Measurements from ENCODE around the gene CBFA2T3. TPM values are rescaled to one million over a fixed set of nuclear protein-coding genes. Genes with fewer than 3 reads are reported as not detected.

CBFA2T3 gene
- total RNA-seq, 4 donors from 2014 or later = 0.78 to 5.0 (median 2.8) TPM

GRCh38 chr16:88974916-88975215 lies 2.1 kb downstream of the CBFA2T3 start:
- H3K27me3 ChIP-seq = peaks cover 0 to 72% of the 10 kb centered on the region in 2 donors
- TF ChIP-seq EP300 (IDR thresholded peaks at IDR 0.05) (no peak), POLR2A (IDR thresholded peaks at IDR 0.05) (no peak)
- TF ChIP-seq, protein P1, sequence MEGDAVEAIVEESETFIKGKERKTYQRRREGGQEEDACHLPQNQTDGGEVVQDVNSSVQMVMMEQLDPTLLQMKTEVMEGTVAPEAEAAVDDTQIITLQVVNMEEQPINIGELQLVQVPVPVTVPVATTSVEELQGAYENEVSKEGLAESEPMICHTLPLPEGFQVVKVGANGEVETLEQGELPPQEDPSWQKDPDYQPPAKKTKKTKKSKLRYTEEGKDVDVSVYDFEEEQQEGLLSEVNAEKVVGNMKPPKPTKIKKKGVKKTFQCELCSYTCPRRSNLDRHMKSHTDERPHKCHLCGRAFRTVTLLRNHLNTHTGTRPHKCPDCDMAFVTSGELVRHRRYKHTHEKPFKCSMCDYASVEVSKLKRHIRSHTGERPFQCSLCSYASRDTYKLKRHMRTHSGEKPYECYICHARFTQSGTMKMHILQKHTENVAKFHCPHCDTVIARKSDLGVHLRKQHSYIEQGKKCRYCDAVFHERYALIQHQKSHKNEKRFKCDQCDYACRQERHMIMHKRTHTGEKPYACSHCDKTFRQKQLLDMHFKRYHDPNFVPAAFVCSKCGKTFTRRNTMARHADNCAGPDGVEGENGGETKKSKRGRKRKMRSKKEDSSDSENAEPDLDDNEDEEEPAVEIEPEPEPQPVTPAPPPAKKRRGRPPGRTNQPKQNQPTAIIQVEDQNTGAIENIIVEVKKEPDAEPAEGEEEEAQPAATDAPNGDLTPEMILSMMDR (IDR thresholded peaks at IDR 0.05) = no peak
- H3K4me1 ChIP-seq = peaks cover 0 to 17% (median 3%) of the 10 kb centered on the region in 4 donors
- H3K36me3 ChIP-seq = no peaks in the 10 kb centered on the region
- no peaks in the 10 kb centered on the region for H3K9me3 ChIP-seq
- no peak overlapping the region for H3K27ac ChIP-seq
- DNase-seq (ENCODE audit: low spot score in 2 of 2) = no peak
- no peak overlapping the region for H3K4me3 ChIP-seq
- 65% methylated on average over 3 of the region's 3 CpGs; no CpG with 5 or more reads in 1 of the 2 donors for WGBS, 2 donors

DNA sequence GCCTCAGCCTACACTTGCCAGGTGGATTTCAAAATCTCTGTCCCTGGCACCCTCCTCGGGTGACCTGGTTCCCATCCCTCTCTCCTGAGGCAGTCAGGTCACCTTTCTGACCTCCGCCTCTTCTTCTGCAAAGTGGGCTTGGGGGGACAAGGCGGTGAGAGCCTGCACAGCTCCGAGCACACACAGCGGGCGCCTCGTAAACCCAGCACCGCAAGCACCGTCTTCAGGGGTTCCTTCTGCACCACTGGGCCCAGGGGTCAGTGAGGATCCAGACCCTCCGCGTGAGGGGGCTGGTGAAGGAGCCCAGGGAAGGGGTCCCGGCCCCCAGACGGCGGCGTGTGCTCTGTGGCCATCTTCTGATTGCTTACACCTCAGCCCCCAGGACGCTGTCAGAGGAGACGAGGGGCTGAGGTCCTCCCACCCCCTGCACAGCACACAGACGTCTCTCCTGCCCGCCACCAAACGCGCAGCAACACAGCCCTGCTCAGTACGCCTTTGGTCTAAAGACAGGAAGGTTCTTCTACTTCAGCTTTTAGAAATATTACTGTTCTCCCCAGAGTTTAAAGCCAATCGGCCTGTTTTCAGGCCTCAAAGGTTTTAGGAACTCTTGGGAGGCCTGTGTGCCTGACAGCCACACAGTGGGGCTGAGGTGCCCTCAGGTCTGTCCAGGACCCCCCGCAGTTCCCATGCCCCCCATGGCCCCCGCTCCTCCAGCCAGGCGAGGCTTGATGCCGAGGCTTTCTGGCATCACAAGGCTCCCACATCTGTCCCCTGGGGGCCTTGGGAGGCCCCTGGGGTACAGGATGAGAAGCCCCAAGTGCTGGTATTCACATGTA lies 2.7 kb downstream of the CBFA2T3 start:
- Histone ChIP-seq H3K4me1 (peaks cover 0 to 17% (median 3%) of the 10 kb centered on the region in 4 donors), H3K36me3 (no peaks in the 10 kb centered on the region), H3K9me3 (no peaks in the 10 kb centered on the region), H3K27me3 (peaks cover 0 to 78% of the 10 kb centered on the region in 2 donors), H3K27ac (no peak overlapping the region), H3K4me3 (no peak overlapping the region)
- TF ChIP-seq POLR2A (IDR thresholded peaks at IDR 0.05) (no peak), EP300 (IDR thresholded peaks at IDR 0.05) (no peak)
- TF ChIP-seq, protein P1 (IDR thresholded peaks at IDR 0.05) = no peak
- DNase-seq (ENCODE audit: low spot score in 2 of 2) = no peak
- WGBS, 2 donors = 76 to 82% methylated on average over 27 of the region's 27 CpGs

DNA sequence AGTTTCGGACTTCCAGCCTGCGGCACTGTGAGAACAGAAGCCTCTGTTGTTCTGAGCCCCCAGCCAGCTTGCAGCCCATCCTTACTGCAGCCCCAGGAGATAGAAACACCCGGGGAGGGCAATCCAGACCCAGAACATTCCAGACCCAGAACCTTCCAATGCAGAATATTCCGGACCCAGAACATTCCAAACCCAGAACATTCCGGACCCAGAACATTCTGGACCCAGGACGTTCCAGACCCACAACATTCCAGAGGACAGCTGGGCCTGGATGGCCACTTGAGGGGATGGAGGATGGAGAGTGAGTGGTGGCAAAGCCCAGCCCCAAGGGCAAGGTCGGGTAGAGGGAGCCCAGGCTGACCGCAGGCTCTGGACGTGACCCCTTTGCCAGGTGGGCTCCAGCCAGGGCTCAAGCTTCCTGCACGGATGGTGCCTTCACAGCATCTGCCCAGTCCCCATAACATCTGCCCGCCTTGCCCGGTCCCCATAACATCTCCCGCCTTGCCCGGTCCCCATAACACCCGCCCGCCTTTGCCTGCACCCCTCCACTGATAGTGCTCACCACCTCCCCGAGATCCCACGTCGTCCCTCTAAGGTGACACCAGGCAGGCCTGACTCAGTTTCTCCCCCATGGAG lies 3.5 kb downstream of the CBFA2T3 start:
- H3K27ac ChIP-seq = no peak overlapping the region
- H3K9me3 ChIP-seq = no peaks in the 10 kb centered on the region
- no peak for TF ChIP-seq EP300 (IDR thresholded peaks at IDR 0.05)
- TF ChIP-seq POLR2A (IDR thresholded peaks at IDR 0.05) = no peak
- TF ChIP-seq, protein P1 (IDR thresholded peaks at IDR 0.05) = no peak
- H3K27me3 ChIP-seq = peaks cover 0 to 75% of the 10 kb centered on the region in 2 donors
- DNase-seq (ENCODE audit: low spot score in 2 of 2) = no peak
- H3K4me3 ChIP-seq = no peak overlapping the region
- WGBS, 2 donors = 76 to 77% methylated on average over 17 to 18 of the region's 19 CpGs
- peaks cover 0 to 17% (median 3%) of the 10 kb centered on the region in 4 donors for H3K4me1 ChIP-seq
- no peaks in the 10 kb centered on the region for H3K36me3 ChIP-seq

- no peak for TF ChIP-seq POLR2A (IDR thresholded peaks at IDR 0.05)
- TF ChIP-seq, protein P1 (IDR thresholded peaks at IDR 0.05) = no peak
- TF ChIP-seq EP300 (IDR thresholded peaks at IDR 0.05) = no peak
- H3K27me3 ChIP-seq = peaks cover 0 to 78% of the 10 kb centered on the region in 2 donors
- WGBS, 2 donors = 39 to 43% methylated on average over 14 to 15 of the region's 15 CpGs
- H3K27ac ChIP-seq = no peak overlapping the region
- H3K9me3 ChIP-seq = no peaks in the 10 kb centered on the region
- peaks cover 0 to 17% (median 3%) of the 10 kb centered on the region in 4 donors for H3K4me1 ChIP-seq
- DNase-seq (ENCODE audit: low spot score in 2 of 2) = no peak
- H3K4me3 ChIP-seq = no peak overlapping the region
- no peaks in the 10 kb centered on the region for H3K36me3 ChIP-seq
These were observed 4.0 kb downstream of the CBFA2T3 start for GRCh38 chr16:88973007-88973410.

- TF ChIP-seq EP300 (IDR thresholded peaks at IDR 0.05) (no peak), POLR2A (IDR thresholded peaks at IDR 0.05) (no peak)
- TF ChIP-seq, protein P1 (IDR thresholded peaks at IDR 0.05) = no peak
- Histone ChIP-seq H3K27me3 (peaks cover 0 to 79% of the 10 kb centered on the region in 2 donors), H3K9me3 (no peaks in the 10 kb centered on the region), H3K4me3 (no peak overlapping the region), H3K27ac (no peak overlapping the region), H3K36me3 (no peaks in the 10 kb centered on the region), H3K4me1 (peaks cover 0 to 13% (median 0%) of the 10 kb centered on the region in 4 donors)
- WGBS, 2 donors = 18 to 37% methylated on average over 6 of the region's 6 CpGs
- no peak for DNase-seq (ENCODE audit: low spot score in 2 of 2)
These were observed 4.7 kb downstream of the CBFA2T3 start for GRCh38 chr16:88972349-88972748.

Measured in tibial nerve (tissue), 4 donors.